ENCODE measurements around the gene PPME1.

DNA sequence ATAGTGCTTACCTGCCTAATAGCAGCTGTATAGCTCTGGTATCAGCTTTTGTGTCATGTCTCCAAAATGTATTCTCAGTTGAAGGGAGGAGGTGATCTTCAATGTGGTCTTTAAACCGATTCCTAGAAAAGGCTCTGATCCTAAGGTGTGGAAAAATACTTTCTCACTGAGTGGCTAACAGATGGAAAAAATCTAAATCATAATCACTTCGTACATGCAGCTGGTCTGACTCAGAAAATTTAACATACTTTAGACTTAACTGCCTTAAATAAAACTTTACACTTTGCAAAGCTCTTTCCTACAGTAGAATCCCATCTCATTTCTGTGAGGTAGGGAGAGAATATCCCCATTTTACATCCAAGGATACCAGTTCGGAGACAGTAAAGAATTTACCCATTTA, 38.3 kb upstream of the PPME1 start:
- TF ChIP-seq, protein P1, sequence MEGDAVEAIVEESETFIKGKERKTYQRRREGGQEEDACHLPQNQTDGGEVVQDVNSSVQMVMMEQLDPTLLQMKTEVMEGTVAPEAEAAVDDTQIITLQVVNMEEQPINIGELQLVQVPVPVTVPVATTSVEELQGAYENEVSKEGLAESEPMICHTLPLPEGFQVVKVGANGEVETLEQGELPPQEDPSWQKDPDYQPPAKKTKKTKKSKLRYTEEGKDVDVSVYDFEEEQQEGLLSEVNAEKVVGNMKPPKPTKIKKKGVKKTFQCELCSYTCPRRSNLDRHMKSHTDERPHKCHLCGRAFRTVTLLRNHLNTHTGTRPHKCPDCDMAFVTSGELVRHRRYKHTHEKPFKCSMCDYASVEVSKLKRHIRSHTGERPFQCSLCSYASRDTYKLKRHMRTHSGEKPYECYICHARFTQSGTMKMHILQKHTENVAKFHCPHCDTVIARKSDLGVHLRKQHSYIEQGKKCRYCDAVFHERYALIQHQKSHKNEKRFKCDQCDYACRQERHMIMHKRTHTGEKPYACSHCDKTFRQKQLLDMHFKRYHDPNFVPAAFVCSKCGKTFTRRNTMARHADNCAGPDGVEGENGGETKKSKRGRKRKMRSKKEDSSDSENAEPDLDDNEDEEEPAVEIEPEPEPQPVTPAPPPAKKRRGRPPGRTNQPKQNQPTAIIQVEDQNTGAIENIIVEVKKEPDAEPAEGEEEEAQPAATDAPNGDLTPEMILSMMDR (conservative IDR thresholded peaks at IDR 0.05), result no peak
- no peak for TF ChIP-seq EZH2 (IDR thresholded peaks at IDR 0.05; ENCODE audit: low read depth)
